GM12891 (cell line): ENCODE data around the gene ADAM15.

Source experiments
- PAX5 ChIP-seq: IDR thresholded peaks from 2 replicates; pipeline ENCODE4 v1.6.1; 2011; ENCODE audit warnings: low read length, moderate library complexity, mild to moderate bottlenecking; ENCODE audit not compliant: insufficient read depth, severe bottlenecking
- POLR2A ChIP-seq: IDR thresholded peaks from 2 replicates; pipeline ENCODE4 v1.6.1; 2011; ENCODE audit warnings: low read depth, low read length, control low read depth
- POLR2AphosphoS5 ChIP-seq: IDR thresholded peaks from 2 replicates; pipeline ENCODE4 v1.6.1; 2011; ENCODE audit warnings: low read depth, low read length, control low read depth
- SPI1 ChIP-seq: IDR thresholded peaks from 2 replicates; pipeline ENCODE4 v1.6.1; 2011; ENCODE audit warnings: low read depth, low read length, control low read depth
- TAF1 ChIP-seq: IDR thresholded peaks from 2 replicates; pipeline ENCODE4 v1.6.1; 2011; ENCODE audit warnings: low read depth, low read length, control low read depth

DNA sequence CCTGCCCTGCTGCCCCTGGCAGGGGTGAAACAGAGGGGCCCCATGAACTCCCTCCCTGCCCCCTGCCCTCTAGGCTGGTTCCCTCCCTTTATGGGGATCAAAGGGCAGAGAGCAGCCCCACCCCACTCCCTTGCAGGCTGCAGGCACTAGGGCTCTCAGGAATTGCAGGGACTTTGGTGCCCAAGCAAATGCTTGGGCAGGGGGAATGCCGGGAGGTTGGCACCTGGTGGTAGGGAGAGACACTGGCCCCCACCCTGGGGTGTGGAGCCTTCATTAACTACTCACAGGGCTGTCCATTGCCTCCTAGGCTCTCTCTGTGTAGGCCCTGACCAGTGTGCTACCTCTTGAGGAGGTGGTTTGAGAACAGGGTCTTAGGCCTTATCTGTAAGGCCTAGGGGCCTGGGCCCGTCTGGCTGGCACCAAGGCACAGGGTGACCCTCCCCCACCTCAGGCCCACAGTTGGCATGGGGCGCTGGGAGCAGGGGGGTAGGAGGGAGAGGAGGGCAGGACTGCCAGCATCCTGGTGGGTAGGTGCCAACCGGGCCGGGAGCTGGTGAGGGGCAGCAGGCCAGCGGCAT, 43.8 kb upstream of the ADAM15 start:
- TF ChIP-seq POLR2A, result no peak
- TF ChIP-seq SPI1, result no peak
- no peak for TF ChIP-seq POLR2AphosphoS5
- TF ChIP-seq PAX5, result no peak
- no peak for TF ChIP-seq TAF1
